Omental fat pad (tissue), 4 donors: ENCODE results near the gene IL16. TPM values are rescaled to one million over a fixed set of nuclear protein-coding genes. Genes with fewer than 3 reads are reported as not detected.

Experiments
- ATAC-seq: fragments of 150-250 bp; one replicate; pipeline ENCODE4 v1.9.1; 2016; ENCODE audit warnings: mild to moderate bottlenecking, moderate library complexity; ENCODE audit not compliant: low FRiP score
- DNase-seq: peaks from one replicate; pipeline ENCODE4 v3.0.0-alpha.2; 2019; ENCODE audit warnings: low spot score
- CTCF ChIP-seq, 3 donors: fragments of 450-650 bp; IDR thresholded peaks; one replicate each; pipeline ENCODE4 v1.5.1; 2016 to 2017; ENCODE audit warnings: antibody characterized with exemption in 3 of 3, mild to moderate bottlenecking in 3 of 3, moderate library complexity in 2 of 3
- total RNA-seq, 4 donors: library from RNA; depleted of rRNA; stranded (reverse); fragments of >200 nt; gene quantifications; one replicate each; pipeline ENCODE4 v1.1.0, GENCODE V29; 2016

IL16 gene
- total RNA-seq, 4 donors from 2014 or later, result 22.7 to 45.8 (median 34.4) TPM

- TF ChIP-seq CTCF (IDR thresholded peaks at IDR 0.05), result no peak
- no peak for DNase-seq
- ATAC-seq, result no peak
Measured at GRCh38 chr15:81309647-81310450, 113.2 kb downstream of the IL16 start.

- DNase-seq (no peak), ATAC-seq (no peak)
- no peak for TF ChIP-seq CTCF (IDR thresholded peaks at IDR 0.05)
Measured at GRCh38 chr15:81310480-81310879, 113.8 kb downstream of the IL16 start.

- TF ChIP-seq CTCF (IDR thresholded peaks at IDR 0.05), result no peak
- DNase-seq (no peak), ATAC-seq (no peak)
Measured at GRCh38 chr15:81311752-81312464, 115.2 kb downstream of the IL16 start.

GRCh38 chr15:81312790-81313543, 116.3 kb downstream of the IL16 start:
- ATAC-seq (peak; percentile 92), DNase-seq (peak; percentile 64)
- TF ChIP-seq CTCF (IDR thresholded peaks at IDR 0.05), result no peak

GRCh38 chr15:81313686-81314085, 117.0 kb downstream of the IL16 start:
- ATAC-seq, result no peak
- DNase-seq, result no peak
- TF ChIP-seq CTCF (IDR thresholded peaks at IDR 0.05), result no peak

GRCh38 chr15:81314378-81314777, 117.7 kb downstream of the IL16 start:
- DNase-seq, result no peak
- no peak for TF ChIP-seq CTCF (IDR thresholded peaks at IDR 0.05)
- ATAC-seq, result no peak
